Stimulated activated CD4-positive, alpha-beta T cell treated with anti-CD3 and anti-CD28 coated beads, Interleukin-4, amount 100 ng/mL, for 4 hours (primary cell): ENCODE data around the gene MYO1C.

Source experiments
- DNase-seq, 2 experiments: peaks; one replicate each; pipeline ENCODE4 v3.0.0-alpha.2; 2020

Gene MYO1C

GRCh38 chr17:1505586-1505985 is 13.1 kb upstream of the MYO1C start:
- no peak for DNase-seq

DNA sequence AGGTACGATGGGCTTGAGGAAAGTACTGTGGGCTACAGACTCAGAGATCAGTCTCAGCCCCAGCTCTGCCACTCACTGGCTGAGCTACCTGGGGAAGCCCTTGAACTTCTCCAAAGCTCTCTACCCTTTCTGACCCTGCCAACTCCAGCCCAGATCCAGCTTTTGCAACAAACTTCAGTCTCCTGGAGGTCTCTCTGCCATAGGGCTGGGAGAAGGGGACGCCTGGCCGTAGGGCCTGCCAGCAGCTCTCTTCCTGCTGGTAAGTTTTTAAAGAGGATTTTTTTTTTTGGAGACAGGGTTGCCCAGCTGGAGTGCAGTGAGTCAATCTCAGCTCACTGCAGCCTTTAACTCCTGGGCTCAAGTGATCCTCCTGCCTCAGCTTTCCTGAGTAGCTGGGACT is 12.4 kb upstream of the MYO1C start:
- no peak for DNase-seq

DNA sequence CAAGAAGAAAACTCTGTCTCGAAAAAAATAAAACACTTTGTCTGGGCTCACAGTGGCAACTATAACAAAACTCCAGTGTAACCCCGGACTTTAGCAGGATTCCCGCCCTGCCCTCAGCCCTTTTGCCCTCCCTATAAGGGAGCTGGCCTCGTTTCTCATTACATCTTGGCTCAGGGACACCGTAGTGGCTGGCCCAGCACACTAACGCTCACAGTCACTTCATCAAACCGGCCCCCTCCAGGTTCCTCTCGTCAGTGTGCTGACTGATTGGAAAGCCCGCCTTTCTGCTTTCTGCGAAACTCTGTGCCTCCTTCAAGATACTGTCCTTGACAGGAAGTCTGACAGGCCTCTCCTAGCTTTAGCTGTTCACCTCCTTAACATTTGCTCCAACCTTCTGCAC is 11.2 kb upstream of the MYO1C start:
- DNase-seq: no peak

GRCh38 chr17:1498869-1499268 is 6.4 kb upstream of the MYO1C start:
- DNase-seq: no peak

DNA sequence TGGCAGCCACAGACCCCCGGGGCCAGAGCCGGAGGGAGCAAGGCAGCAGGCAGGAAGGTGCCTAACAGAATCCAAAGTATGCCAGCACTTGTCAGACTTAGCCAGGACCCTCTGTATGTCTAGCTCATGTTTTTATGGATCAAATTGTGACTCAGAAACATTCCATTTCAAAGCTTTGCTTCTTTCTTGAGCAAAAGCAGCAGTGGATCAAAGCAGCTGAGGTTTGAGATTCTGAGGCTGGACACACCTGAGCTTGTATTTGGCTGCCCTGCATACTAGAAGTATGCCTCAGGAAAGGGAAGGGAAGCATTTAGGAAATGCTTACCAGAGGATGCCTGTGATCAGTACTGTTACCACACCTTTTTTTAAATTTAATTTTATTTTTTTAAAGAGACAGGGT is 5.7 kb upstream of the MYO1C start:
- DNase-seq: no peak

DNA sequence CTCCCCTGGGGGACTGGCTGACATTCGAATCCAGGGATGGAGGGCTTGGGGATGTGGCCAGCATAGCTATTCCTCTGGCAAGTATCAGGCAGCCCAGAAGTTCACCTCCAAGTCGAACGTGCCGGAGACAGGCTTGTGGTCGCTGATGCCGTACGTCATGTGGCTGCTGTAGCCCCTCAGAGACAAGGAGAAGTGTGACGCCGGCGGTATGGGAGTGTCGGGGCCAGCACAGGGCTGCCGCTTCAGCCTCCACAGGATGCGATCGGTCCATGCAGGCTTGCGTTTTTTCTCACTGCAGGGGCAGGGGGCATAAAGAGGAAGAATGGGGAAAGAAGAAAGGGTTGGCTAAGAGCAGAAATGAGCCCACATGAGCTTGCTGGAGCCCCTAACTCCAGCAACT is 5.3 kb upstream of the MYO1C start:
- DNase-seq: no peak

GRCh38 chr17:1496869-1497268 is 4.4 kb upstream of the MYO1C start:
- DNase-seq: no peak

GRCh38 chr17:1495265-1495989 is 2.9 kb upstream of the MYO1C start:
- no peak for DNase-seq

DNA sequence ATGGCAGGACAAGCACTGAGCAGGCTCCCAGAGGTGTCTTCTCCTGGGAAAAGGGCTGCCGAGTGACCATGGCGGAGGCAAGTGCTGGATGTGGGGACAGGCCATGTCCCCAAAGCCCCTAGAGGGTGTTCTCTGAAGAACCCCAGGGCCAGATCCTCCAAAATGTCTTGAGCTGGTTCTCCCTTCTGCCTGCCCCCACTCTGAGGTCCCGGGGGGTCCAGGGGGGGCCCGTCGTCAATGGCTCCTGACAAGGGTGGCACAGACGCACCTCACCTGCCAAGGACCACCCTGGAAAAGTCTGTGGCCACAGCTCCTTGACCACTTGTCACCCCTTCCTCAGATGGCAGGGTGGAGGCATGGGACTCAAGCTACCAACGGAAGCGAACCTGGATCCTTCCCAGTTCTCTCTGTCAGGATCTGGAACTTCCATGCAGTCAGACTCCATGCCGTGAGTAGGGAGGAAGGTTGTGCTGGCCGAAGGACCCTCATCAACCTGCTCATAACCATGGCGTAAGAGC is 2.3 kb upstream of the MYO1C start:
- no peak for DNase-seq

DNA sequence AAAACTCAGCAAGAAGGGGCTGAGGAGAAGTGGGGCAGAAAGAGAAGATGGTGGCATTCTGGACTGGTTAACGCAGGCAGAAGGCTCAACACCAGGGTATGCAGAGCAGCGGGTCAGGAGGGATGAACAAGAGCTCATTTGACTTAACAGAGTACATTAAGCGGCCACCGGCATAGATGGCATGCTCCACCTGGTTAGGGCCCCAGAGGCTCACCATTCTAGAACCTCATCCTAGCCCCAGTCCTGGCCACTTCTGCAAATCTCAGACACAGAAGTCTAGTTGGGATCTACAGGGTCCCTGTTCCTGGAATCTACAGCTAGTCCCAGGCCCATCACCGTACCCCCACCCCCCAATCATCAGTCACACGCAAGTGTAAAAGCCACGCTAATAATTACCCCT is 1.7 kb upstream of the MYO1C start:
- DNase-seq: no peak

- DNase-seq: no peak
Measured at GRCh38 chr17:1493291-1493980, 950 bp upstream of the MYO1C start.

DNA sequence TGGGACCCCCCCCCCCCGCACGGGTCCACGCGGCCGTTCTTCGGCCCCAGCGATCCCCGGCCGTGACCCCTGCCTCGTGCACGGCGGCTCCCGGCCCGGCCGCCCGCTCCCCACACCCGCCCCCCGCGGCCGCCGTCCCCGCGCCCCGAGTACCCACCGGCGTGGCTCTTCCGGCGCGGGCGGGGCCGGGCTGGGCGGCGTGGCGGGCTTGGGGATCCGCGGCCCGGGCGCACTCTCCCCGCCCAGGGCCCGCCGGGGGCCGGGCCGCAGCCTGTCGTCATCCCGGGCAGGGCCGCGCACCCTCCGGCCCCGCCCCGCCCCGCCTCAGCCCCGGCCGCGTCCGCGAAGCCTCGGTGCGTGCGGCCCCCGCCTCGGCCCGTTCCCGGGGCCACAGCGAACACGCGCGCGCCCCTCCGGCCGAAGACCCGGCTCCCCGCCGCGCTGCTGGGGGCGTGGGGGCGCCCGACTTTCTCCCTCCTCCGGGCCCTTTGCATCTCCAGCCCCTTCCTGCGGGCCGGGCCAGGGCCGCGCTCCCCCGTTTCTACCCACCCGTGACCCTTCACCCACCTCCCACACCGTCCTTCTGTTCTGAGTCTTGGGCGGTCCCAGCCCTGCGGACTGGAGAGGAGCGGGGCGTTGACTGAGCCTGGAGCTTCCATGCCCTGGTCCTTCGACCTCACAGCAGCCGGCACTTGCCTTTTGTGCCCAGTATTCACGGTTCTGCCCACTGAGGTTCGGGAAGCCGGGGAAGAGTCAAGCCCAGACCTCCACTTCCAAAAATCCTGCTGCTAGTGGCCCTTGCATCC is 840 bp downstream of the MYO1C start:
- peak in 1 of 2 experiments; percentile 54 for DNase-seq

GRCh38 chr17:1490643-1491442 is 1.6 kb downstream of the MYO1C start:
- peak; percentile 55 to 69 for DNase-seq

GRCh38 chr17:1488826-1489270 is 3.6 kb downstream of the MYO1C start:
- DNase-seq: no peak

DNA sequence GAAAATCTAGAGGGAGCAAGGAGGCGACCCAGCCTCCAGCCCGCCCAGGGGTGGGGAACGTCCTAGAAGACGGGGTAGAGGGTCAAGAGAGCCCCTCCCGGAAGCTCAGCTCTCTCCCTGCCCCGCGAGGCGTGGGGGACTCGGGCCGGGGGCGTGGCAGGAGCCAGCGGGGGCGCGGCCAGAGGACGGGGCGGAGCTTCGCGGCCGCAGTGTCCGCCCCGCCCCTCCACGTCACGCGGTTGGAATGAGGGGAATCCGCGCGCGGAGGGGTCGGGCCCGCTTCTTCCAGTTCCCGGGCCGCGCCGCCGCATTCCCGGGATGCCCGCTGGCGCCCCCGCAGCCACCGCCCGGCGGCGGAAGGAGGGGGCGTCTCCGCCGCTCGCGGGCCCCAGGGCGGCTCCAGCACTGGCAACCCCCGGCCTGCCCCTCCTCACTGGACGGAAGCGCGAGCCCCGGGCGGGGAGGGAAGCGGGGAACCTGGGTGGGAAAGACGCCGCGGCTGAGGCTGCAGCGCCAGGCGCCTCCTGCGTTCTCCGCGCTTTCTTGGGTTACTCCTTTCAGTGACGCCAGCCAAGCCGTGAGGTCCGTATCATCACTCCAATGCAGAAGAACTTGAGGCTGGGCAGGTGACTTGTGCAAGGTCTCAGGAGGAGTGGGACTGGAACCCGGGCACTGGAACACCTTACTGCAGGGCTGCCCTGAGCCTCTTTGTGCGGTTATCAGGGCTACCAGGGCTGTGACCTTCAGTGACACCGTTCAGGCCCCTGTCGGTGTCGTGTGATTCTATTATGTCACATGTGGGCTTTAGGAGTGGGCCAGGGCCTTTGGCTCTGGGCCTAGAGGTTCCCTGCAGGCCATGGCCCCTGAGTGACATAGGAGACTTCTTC is 4.3 kb downstream of the MYO1C start:
- DNase-seq: peak; percentile 58 to 70

DNA sequence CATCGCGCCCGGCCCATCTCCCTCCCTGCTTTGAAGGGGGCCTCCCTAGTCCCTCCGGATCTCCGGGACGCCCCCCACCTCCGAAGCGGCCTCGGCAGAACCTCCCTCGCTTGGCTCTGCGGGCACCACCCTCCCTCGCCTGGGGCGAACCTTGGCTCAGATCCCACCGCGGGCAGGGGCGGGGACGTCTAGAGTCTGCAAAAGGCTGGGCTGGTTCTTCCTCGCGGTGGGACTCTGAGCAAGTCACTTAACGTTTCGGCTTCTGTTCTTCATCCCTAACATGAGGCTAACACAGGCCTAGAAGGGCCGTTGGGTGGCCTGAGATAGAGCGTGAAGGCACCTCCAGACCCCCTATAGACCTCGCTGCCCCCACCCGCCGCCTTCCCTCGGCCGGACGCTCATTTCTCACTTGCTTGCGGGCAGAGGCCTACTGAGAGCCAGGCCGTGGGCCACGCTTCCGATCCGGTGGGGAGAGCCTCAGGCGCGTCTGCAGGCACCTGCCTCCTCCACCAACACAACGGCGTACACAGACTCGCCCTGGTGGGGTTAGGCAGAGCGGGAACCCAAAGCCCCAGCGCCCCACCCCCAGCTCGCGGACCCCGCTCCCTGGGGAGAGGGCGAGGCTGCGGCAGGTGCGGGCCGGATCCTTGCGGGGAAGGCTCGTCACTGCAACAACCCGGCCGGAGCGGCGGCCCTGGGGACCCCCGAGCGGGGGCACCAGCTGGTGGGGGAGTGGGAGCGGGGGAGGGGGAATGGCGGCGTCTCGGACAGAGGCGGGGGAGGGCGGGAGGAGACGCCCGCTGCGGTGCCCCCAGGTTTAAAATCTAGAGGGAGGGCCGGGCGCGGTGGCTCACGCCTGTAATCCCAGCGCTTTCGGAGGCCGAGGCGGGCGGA is 5.4 kb downstream of the MYO1C start:
- DNase-seq: peak; percentile 64 to 82

- DNase-seq: peak; percentile 62 to 81
Measured at GRCh38 chr17:1485423-1486376, 6.8 kb downstream of the MYO1C start.

DNA sequence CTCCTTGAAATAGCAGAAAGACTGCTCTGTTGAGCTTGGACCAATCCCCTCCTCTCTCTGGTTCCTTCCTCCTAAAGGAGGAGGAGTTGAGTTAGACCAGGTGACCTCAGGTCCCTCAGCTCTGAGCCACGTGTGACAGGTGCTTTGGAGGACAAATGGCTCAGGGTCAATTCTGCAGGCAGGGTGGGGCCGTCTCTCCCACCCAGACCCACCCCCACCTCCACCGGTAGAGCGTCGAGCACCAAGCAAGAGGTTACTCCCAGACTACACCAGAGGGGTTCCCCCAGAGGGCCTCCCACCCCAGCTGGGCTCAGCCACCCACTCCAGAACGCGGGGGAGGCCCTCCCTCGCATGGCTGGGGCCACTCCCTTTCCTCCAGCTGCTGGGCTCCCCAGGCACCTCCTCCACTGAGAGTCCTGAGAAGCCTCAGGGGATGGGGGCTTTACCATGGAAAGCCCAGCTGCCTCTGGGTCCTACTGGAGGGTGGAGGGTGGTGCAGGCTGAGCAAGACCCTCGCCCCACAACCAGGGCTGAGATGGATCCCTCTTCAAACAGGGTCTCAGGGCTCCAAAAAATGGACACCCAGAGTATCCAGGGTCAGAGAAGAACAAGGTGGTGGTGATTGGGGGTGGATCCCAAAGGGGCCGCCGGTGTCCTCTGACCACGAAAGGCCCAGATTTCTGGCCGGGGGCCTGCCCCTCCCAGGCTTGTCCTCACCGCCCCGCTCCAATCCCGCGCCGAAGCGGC is 7.6 kb downstream of the MYO1C start:
- peak; percentile 18 to 63 for DNase-seq
